ENCODE measurements around the gene IDH2.
"Not testable (repeated sequence)": the region's sequence is repeated elsewhere in the genome, so short reads cannot be mapped to it uniquely, and the experiment has no call there.

Gene IDH2

DNA sequence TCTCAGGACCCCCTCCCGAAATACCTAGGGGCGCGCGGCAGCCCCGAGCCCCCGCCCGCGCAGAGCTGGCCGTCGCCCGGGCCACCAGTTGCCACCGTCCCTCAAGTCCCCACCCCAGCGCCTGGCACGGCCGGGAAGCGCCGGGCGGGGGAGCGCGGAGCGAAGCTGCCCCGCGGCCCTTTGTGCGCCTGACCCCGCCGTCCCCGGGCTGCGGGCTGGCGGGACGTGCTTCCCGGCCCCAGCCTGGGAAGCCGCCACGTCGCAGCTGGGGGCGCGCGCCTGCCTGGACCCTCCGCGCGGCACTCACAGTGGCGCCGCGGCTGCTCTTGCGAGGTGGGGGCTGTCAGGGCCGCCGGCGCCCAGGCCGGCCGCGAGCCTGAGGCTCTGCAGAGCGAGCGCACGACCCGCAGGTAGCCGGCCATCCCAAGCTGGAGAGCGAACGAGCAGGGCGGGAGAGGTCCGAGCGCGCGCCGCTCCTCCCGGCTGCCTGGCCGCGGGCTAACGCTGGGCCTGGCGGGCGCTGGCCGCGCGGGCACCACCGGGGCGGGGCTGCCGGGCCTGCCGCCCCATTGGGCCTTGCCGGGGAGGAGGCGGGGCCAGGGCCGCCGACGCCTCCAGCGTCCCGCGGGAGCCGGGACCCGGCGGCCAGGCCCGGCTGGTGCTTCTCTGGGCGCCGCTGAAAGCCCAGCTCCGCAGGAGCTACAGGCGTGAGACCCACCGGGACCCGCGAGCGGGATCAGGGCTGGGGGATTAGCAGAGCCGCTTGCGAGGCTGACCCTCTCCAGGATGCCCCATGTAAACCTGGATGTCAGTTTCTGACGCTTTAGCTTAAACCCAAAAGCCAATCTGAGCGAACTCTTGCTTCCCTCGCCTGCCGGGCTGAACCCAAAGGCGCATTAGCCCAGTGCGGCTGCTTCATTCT lies at the start of gene IDH2:
Gene IDH2, minus strand, starts transcription at position 500 of the 922 bp plus-strand sequence. Its CDS starts 78 bp downstream, at position 422.
- DNase-seq (ENCODE audit: low read depth): no peak

DNA sequence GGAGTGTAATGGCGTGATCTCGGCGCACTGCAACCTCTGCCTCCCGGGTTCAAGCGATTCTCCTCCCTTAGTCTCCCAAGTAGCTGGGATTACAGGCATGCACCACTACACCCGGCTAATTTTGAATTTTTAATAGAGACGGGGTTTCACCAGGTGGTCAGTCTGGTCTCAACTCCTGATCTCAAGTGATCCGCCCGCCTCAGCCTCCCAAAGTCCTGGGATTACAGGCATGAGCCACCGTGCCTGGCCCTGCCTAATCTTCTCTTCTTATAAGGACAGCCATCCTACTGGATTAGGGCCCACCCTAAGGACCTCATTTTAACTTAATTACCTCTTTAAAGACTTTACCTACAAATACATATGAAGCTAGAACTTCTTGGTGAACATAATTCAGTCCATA lies 48.3 kb upstream of the IDH2 start:
- DNase-seq (ENCODE audit: low read depth): not testable (repeated sequence)

DNA sequence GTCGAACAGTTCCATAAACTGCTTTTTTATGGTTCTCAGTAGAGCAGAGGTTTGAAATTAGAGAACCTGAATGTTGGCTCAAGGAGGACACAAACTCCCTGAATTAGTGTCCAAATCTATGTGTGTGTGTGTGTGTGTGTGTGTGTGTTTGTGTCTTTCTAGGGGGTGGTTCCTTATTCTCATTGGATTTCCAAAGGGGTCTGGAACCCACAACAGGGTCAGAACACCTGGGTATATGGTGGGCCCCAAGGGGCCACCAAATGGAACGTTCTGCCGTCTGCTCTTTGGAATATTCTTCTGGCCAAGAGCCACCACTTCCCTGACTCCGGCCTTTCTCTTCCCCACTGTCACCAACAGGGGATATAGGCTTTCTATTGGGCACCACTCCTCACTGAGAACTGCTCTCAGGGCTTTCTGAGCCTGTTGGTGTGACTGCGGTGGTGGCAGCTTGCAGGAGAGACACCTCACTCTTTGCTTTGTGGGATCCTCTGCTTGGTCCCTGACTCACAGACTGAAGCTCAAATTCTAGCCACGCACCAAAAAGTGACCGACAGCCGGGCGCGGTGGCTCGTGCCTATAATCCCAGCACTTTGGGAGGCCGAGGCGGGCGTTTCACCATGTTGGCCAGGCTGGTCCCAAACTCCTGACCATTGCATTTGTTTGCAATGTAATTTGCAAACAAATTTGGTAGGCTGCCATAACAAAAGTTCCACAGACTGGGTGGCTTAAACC lies 47.5 kb upstream of the IDH2 start:
- DNase-seq (ENCODE audit: low read depth): no peak

DNA sequence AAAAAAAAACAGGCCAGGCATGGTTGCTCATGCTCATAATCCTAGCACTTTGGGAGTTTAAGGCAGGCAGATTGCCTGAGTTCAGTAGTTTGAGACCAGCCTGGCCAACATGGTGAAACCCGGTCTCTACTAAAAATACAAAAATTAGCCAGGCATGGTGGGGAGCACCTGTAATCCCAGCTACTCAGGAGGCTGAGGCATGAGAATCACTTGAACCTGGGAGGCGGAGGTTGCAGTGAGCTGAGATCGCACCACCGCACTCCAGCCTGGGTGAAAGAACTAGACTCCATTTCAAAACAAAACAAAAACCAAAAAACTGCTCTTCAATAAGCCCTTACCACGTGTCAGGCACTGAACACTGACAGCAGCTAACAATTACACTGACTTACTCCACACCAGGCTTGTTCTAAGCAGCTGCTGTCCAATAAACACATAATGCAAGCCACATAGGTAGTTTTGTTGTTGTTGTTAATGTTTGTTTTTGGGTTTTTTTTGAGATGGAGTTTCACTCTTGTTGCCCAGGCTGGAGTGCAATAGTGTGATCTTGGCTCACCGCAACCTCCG lies 44.0 kb upstream of the IDH2 start:
- not testable (repeated sequence) for DNase-seq (ENCODE audit: low read depth)

DNA sequence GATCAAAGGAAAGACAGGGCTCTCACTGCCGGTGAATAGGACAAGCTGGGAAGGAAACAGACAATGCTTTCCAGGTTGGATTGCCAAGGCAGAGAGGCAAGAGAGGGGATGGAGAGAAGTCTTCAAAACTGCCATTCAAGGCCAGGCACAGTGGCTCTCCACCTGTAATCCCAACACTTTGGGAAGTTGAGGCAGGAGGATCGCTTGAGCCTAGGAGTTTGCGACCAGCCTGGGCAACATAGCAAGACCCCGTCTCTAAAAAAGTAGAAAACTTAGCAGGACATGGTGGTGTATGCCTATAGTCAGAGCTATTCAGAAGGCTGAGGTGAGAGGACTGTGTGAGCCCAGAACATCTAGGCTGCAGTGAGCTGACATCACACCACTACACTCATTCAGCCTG lies 43.5 kb upstream of the IDH2 start:
- no peak for DNase-seq (ENCODE audit: low read depth)

DNA sequence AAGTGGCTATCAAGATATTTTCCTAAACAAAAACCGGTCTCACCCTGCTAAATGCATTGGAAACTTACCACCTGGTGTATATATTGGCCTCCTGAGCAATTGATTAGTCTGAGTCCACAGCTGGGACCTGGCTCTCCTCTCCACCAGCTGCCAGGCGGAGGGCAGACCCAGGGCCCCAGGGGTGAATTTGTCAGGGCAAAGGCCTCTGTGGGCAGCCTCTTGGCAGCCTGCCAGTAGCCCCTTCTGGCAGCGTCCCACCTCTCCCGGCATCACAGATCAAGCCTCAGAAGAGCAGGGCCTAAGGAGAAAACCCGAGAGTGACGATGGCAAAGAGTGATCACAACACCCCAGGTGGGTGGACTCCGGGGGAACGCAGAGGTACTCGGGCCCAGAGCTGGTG lies 43.0 kb upstream of the IDH2 start:
- DNase-seq (ENCODE audit: low read depth): no peak

DNA sequence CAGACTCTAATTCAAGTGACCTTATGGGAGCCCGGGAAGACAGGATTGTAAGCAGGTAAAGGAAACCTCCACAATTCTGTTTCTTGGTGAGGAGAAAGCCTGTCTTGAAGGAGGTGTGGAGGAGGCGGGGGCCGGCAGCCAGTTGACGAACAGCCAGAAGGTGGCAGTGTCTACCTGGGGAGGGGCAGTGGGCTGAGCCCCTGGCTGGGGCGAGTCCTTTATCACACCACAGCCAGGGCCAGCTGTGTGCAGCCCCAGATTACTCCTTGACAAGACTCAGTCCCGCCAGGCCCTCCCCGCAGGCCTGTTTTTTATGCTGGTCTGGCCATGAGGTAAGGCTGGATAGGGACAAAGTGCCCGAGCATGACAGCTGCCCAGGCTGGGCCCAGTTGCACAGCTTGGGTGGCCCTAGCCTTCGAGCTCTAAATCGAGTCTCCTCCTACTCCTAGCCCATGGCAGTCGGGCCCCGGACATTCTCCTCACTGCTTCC lies 40.9 kb upstream of the IDH2 start:
- DNase-seq (ENCODE audit: low read depth): peak; percentile 16

DNA sequence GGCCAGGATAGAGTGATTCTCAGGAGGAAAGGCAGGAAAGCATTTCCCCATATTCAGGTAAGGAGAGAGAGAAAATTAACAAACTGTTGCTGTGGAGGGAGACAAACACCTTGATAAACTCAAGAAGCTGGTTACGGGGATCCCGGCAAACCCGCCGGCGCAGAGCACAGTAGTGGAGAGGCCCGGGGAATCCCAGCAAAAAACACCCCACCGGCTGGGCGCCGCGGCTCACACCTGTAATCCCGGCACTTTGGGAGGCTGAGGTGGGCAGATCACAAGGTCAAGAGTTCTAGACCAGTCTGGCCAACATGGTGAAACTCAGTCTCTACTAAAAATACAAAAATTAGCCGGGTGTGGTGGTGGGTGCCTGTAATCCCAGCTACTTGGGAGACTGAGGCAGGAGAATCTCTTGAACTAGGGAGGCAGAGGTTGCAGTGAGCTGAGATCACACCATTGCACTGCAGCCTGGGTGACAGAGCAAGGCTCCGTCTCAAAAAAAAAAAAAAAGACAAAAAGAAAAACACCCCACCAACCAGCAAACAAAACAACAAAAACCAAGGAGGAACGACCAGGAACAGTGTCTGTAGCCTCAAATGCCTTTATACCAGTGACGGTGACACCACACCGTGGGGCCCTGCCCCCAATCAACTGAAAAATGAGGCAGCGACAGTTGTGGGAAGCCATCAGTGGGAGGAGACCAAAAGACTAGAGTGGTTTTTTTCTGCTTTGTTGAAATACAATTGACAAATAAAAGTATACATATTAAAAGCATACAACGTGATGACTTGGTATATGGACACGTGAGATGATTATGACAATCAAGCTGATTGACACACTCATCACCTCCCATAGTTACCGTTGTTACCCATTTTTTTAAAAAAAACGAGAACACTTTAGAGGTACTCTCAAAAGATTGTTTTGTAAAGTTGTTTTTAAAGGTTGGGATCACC lies 40.2 kb upstream of the IDH2 start:
- no peak for DNase-seq (ENCODE audit: low read depth)

DNA sequence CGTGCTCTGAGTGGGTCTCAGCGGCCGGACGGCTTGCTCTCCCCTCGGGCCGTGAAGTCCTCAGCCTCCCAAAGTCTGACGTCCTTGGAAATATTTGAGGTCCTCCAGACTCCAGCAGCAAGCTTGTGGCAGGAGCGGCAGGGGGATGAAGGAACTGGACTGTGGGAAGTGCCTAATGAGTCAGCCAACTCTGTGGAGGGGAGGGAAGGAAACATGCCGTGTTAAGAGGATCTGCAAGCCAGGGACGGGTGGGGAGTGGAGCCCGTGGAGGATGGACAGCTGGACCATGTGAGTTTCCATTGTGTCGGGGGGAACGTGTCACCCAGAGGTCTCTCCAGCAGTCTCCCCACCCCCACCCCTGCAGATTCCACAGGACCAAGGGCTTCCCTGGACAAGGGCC lies 39.4 kb upstream of the IDH2 start:
- DNase-seq (ENCODE audit: low read depth): no peak

DNA sequence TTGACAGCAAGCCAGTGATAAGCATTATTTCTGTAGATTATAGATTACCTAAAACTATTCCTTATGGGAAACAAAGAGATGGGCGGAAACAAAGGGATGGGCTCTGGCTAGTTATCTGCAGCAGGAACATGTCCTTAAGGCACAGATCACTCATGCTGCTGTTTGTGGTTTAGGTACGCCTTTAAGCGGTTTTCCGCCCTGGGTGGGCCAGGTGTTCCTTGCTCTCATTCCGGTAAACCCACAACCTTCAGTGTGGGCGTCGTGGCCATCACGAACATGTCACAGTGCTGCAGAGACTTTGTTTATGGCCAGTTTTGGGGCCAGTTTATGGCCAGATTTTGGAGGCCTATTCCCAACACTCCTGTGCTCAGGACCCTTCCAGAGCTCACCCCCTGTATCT lies 37.3 kb upstream of the IDH2 start:
- DNase-seq (ENCODE audit: low read depth): not testable (repeated sequence)

DNA sequence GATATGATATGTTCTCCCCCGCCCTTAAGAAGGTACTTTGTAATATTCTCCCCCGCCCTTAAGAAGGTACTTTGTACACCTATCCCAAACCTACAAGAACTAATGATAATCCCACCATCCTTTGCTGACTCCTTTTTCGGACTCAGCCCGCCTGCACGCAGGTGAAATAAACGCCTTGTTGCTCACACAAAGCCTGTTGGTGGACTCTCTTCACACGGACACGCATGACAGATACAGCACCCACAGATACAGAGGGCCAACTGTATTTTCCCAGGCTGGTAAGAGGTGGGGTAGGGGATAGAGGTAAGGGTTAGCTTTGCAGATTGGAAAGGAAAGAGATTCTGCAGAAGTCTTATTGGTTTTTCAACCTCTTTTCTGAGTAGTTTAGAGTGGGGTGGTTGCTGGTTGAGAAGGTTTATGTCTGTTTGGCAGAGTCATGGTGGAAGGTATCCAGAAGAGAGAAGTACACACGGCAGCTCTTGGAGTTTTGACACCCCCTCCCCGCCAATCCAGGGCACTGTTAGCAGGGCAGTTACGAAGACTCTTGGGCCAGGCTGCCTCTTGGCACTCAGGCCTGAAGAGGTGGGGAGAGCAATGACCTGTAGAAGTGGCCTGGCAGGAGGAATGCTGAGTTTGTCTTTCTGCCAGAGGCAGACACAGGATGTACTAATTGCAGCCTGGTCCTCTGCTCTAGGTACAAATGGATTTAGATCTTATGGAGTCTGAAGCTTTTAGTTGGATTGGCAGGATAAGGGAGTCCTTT lies 36.0 kb upstream of the IDH2 start:
- DNase-seq (ENCODE audit: low read depth): no peak

DNA sequence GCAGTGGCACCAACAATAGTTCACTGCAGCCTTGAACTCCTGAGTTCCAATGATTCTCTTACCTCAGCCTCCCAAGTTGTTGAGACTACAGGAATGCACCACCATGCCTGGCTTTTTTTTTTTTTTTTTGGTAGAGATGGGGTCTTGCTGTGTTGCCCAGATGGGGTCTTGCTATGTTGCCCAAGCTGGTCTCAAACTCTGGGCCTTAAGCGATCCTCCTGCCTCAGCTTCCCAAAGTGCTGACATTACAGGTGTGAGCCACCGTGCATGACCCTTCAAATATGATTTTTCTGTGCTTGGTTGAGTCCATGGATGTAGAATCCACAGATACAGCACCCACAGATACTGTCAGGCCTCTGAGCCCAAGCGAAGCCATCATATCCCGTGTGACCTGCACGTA lies 30.2 kb upstream of the IDH2 start:
- no peak for DNase-seq (ENCODE audit: low read depth)

DNA sequence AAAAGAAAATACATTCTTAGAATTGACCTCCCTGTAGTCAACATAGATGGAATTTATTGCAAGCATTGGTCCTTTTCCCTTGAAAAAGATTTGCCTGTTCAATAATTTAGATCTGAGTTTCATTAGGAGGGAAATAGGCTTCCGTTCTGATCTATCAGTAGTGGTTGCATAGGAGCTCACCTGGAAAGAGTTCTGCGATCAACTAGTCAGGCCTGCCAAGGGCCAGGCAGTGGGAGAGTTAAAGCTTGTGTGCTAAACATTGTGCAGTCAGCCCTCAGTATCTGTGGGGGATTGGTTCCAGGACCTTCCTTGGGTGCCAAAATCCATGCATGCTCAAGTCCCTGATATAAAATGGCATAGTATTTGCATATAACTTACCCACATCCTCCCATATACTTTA lies 29.6 kb upstream of the IDH2 start:
- no peak for DNase-seq (ENCODE audit: low read depth)

DNA sequence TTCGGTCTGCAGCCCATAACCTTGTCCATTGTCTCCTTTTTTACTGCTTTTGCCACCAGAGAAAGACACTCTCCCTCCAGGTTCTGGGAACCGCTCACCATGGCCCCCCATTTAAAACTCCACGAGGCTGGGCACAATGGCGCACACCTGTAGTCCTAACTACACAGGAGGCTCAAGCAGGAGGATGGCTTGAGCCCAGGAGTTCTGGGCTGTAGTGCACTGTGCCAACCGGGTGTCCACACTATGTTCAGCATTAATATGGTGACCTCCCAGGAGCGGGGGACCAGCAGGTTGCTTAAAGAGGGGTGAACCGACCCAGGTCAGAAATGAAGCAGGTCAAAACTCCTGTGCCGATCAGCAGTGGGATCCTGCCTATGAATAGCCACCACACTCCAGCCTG lies 28.0 kb upstream of the IDH2 start:
- DNase-seq (ENCODE audit: low read depth): no peak

DNA sequence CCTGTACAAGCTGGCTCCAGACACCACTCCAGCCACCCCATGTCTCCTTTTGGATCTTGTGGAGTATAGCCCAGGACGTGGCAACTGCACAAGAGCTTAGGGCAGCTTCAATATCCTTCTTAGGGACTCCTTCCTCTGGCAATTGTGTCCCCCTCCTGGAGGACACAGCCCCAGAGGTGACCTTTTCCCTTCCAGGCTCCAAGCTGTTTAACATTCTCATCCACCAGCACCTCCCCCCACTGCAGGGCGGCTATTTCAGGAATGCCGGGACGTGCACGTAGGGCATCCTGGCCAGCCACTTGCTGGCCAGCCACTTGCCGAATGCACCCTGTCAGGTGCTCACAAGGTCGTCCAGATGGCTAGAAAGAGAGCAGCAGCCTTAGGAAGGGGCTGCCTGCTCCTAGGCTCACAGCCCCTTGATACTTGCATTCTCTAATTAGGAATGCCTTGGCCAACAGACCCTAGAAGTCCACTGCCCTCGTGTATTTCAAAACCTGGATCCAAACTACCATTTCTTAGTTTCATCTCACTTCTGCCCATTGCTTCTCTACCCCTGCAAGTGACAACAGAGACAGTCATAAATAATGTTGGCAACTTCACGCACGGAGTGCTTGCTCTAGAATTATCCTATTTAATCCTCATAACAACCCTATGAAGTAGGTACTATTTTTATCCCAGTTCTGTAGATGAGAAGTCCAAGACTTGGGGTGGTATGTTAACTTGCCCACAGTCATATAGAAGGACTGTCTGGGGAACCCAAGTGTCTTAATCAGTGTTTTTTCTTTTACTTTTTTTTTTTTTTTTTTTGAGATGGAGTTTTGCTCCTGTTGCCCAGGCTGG lies 24.5 kb upstream of the IDH2 start:
- no peak for DNase-seq (ENCODE audit: low read depth)

DNA sequence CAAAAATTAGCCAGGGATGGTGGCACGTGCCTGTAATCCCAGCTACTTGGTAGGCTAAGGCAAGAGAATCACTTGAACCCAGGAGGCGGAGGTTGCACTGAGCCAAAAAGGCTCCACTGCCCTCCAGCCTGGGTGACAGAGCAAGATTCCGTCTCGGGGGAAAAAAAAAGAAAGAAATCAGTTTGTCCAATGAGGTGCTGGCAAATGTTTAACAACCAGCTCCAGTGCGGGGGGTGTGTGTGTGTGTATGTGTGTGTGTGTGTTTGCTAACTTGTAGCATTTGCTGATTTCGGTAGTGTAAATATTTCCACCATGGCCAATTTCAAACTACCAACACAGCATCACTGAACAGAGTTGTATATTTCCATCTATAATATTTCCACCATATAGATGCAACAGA lies 23.8 kb upstream of the IDH2 start:
- no peak for DNase-seq (ENCODE audit: low read depth)

DNA sequence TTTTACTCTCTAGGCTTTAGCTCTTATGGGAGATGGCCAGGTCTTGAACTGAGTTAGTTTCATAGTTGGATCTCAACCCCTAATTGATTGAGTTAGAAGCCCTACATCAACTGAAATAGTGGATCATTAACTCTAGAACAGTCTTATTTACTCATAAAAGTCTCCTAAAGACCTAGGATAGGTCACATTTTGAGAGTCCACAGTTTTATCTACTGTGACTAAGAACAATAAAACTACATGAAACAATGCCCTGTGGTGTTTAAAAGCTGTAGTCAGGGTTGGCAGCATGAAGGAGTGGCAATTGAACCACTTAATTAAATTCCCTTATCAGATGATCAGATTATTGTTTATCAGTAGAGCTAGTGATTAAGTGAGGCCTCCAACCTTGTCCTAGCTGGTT lies 22.2 kb upstream of the IDH2 start:
- no peak for DNase-seq (ENCODE audit: low read depth)

DNA sequence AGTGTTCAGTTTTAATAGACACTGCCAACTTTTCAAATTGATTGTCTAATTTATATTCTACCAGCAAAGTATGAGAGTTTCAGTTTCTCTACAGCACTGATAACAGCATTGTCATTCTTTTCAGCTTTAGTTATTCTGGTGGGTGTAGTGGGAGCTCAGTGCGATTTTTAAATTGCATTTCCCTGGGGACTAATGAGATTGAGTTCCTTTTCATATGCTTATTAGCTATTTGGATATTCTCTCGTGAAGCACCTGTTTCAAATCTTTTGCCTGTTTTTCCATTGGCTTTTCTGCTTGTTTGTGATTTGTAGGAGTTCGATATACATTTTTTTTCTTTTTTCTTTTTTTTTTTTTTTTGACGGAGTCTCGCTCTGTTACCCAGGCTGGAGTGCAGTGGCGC lies 18.8 kb upstream of the IDH2 start:
- DNase-seq (ENCODE audit: low read depth): no peak

DNA sequence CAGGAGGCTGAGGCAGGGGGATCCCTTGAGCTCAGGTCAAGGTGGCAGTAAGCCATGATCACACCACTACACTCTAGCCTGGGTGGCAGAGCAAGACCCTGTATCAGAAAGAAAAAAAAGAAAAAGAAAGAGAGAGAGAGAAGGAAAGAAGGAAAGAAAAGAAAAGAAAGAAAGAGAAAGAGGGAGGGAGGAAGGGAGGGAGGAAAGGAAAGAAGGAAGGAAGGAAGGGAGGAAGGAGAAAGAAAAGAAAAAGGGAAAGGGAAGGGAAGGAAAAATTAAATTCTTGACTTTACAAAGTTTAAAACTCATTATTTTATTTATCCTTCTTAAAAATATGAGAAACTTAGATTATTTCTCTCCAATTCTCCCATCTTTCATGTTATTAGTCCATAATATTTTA lies 17.1 kb upstream of the IDH2 start:
- DNase-seq (ENCODE audit: low read depth): no peak

DNA sequence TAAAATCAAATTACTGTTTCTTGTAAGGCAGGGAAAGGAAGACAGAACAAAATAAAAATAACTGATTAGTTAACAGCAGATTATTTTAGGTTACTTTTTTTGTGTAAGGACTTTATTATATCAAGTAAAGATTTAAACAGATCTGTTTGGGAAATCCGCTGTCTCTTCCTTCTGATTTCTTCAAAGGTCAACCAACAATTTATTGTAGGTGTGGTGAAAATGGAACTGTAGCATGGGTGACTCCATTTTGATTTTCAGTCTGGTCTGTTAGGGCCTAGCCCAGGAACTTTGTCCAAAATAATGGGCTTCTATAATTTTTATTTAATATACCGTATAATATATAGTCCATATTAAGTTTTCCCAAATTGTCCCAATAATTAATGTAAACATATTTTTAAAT lies 13.5 kb upstream of the IDH2 start:
- no peak for DNase-seq (ENCODE audit: low read depth)
